Measurements from ENCODE around the gene CEP72. TPM values are rescaled to one million over a fixed set of nuclear protein-coding genes. Genes with fewer than 3 reads are reported as not detected.

CEP72 gene
- total RNA-seq, 5 donors from 2014 or later (not counting 1 experiment from before 2014, with no cell fraction given), result 13.9 to 25.8 (median 23.6) TPM

DNA sequence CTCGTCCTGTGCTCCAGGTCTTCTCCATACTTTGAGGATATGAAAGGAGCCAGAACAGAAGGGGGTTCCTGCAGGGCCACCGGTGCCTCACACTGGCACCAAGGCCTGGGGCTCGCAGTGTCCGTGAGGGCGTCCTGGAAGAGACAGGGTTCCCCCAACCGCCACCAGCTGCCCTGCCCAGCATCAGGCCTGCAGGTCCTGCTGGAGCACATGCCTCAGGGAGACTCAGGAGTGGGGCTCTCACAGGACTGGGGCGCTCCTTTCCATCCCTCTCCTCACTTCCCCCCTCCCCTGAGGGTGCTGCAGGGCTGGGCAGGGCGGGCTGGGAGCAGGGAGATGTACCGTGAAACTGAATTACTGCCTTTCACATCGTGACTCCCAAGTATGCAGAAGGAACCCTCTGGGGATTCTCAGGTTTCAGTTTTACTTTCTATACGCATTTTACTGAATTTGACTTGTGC is 31.7 kb downstream of the CEP72 start:
- Histone ChIP-seq H3K9me3 (no peaks in the 10 kb centered on the region), H3K27me3 (replicated peaks in 1 of 2; ENCODE audit: control insufficient read depth in 2 of 2, extremely low read depth in 1 of 2, insufficient read depth in 2 of 2, low read length in 1 of 2) (no peaks in the 10 kb centered on the region), H3K4me3 (ENCODE audit: control insufficient read depth in 1 of 2, extremely low read depth in 1 of 2, low read length in 1 of 2) (no peak overlapping the region), H3K4me1 (ENCODE audit: control insufficient read depth in 1 of 2, extremely low read depth in 1 of 2, insufficient read depth in 2 of 2, low read length in 2 of 2) (no peaks in the 10 kb centered on the region), H3K36me3 (ENCODE audit: control insufficient read depth in 2 of 2, extremely low read depth in 1 of 2, insufficient read depth in 1 of 2, low read length in 1 of 2) (peaks cover 10 to 29% of the 10 kb centered on the region in 2 donors), H3K27ac (ENCODE audit: low read length) (no peak overlapping the region)
- Mint-ChIP-seq H3K4me1 (no peaks in the 10 kb centered on the region), H3K27ac (no peak overlapping the region), H3K36me3 (peaks cover 27% of the 10 kb centered on the region), H3K27me3 (no peaks in the 10 kb centered on the region), H3K9me3 (no peaks in the 10 kb centered on the region), H3K4me3 (no peak overlapping the region)
- POLR2A ChIA-PET, result no interaction called here
- no peak for ATAC-seq (replicated peaks in 1 of 4)
- no peak for DNase-seq
- CTCF ChIA-PET, result no interaction called here
- 77% methylated on average over 8 of the region's 11 CpGs for WGBS (ENCODE audit: insufficient coverage)

DNA sequence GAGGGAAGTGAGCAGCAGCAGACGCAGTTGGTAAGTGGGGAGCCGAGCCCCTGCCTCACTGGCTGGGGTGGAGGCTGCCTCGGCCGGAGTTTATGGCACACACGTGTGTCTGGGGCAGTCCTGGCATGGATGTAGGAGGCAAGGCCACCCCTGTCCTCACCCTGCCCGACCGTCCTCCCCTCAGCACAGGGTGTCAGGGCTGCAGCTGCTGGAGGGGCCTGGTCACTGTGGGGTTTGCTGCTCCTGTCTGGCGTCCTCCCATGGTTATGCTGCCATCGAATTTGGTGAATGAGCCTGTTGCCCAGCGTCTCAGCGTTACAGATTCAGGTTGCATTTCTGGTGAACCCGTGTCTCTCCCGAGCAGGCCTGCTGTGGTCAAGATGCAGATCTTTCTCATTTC is 32.4 kb downstream of the CEP72 start:
- no peak overlapping the region for H3K27ac Mint-ChIP-seq
- H3K4me1 ChIP-seq (ENCODE audit: control insufficient read depth in 1 of 2, extremely low read depth in 1 of 2, insufficient read depth in 2 of 2, low read length in 2 of 2), result no peaks in the 10 kb centered on the region
- H3K36me3 Mint-ChIP-seq, result peaks cover 27% of the 10 kb centered on the region
- no peak for DNase-seq
- no peak overlapping the region for H3K4me3 ChIP-seq (ENCODE audit: control insufficient read depth in 1 of 2, extremely low read depth in 1 of 2, low read length in 1 of 2)
- H3K4me3 Mint-ChIP-seq, result no peak overlapping the region
- no peaks in the 10 kb centered on the region for H3K27me3 Mint-ChIP-seq
- POLR2A ChIA-PET, result no interaction called here
- no peaks in the 10 kb centered on the region for H3K27me3 ChIP-seq (replicated peaks in 1 of 2; ENCODE audit: control insufficient read depth in 2 of 2, extremely low read depth in 1 of 2, insufficient read depth in 2 of 2, low read length in 1 of 2)
- H3K9me3 Mint-ChIP-seq, result no peaks in the 10 kb centered on the region
- no peak for ATAC-seq (replicated peaks in 1 of 4)
- H3K9me3 ChIP-seq, result no peaks in the 10 kb centered on the region
- WGBS (ENCODE audit: insufficient coverage), result 97% methylated on average over 7 of the region's 13 CpGs
- CTCF ChIA-PET, result no interaction called here
- peaks cover 10 to 28% of the 10 kb centered on the region in 2 donors for H3K36me3 ChIP-seq (ENCODE audit: control insufficient read depth in 2 of 2, extremely low read depth in 1 of 2, insufficient read depth in 1 of 2, low read length in 1 of 2)
- H3K27ac ChIP-seq (ENCODE audit: low read length), result no peak overlapping the region
- H3K4me1 Mint-ChIP-seq, result no peaks in the 10 kb centered on the region

DNA sequence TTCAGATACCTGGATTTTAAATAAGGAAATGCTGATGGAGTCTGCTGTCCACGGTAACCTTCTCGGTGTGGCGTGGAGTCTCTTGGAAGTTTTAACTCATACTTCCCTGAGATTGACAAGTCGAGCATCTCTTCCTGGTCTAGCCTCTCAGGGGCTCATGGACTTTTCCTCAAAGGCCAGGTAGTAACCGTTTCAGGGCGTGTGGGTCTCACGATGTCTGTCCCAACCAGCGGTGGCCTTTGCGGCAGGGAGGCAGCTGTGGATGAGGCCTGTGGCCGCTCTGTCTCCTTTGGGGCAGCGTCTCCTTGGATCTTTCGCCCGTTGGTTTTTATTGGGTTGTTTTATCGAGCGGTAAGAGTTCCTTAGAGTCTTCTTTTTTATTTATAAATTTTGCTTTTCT is 32.8 kb downstream of the CEP72 start:
- Mint-ChIP-seq H3K27me3 (no peaks in the 10 kb centered on the region), H3K36me3 (peaks cover 25% of the 10 kb centered on the region), H3K4me3 (no peak overlapping the region), H3K4me1 (no peaks in the 10 kb centered on the region), H3K27ac (no peak overlapping the region), H3K9me3 (no peaks in the 10 kb centered on the region)
- WGBS (ENCODE audit: insufficient coverage), result 94% methylated on average over 4 of the region's 15 CpGs
- no peak overlapping the region for H3K4me3 ChIP-seq (ENCODE audit: control insufficient read depth in 1 of 2, extremely low read depth in 1 of 2, low read length in 1 of 2)
- ATAC-seq (replicated peaks in 1 of 4), result no peak
- H3K4me1 ChIP-seq (ENCODE audit: control insufficient read depth in 1 of 2, extremely low read depth in 1 of 2, insufficient read depth in 2 of 2, low read length in 2 of 2), result no peaks in the 10 kb centered on the region
- DNase-seq, result no peak
- no peaks in the 10 kb centered on the region for H3K27me3 ChIP-seq (replicated peaks in 1 of 2; ENCODE audit: control insufficient read depth in 2 of 2, extremely low read depth in 1 of 2, insufficient read depth in 2 of 2, low read length in 1 of 2)
- H3K9me3 ChIP-seq, result no peaks in the 10 kb centered on the region
- H3K27ac ChIP-seq (ENCODE audit: low read length), result no peak overlapping the region
- POLR2A ChIA-PET, result interaction anchor here in 1 of 2 donors (0.6 kb wide), 1 partner anchor 8 kb away, joined by 4 read pairs; no protein-coding TSS in a partner anchor
- CTCF ChIA-PET, result no interaction called here
- H3K36me3 ChIP-seq (ENCODE audit: control insufficient read depth in 2 of 2, extremely low read depth in 1 of 2, insufficient read depth in 1 of 2, low read length in 1 of 2), result peaks cover 7 to 26% of the 10 kb centered on the region in 2 donors

DNA sequence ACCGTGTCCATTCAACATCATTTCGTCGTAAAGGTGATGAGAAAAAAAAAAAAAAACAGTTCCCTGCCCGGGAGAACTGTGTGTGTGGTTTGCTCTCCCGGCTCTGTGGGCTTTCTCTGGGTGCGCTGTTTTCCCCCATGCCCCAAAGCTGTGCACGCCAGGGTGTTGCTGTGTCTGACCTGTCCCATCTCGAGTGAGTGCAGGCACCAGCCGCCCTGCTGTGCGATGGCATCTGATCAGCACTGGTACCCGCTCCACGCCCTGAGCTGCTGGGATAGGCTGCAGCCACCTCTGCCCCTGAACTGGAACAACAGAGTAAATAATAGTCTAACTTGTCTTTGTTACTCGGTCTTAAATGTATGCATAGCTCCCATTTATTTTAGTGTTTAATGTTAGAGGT is 33.3 kb downstream of the CEP72 start:
- DNase-seq, result no peak
- Histone ChIP-seq H3K4me1 (ENCODE audit: control insufficient read depth in 1 of 2, extremely low read depth in 1 of 2, insufficient read depth in 2 of 2, low read length in 2 of 2) (no peaks in the 10 kb centered on the region), H3K4me3 (ENCODE audit: control insufficient read depth in 1 of 2, extremely low read depth in 1 of 2, low read length in 1 of 2) (no peak overlapping the region), H3K9me3 (no peaks in the 10 kb centered on the region), H3K36me3 (ENCODE audit: control insufficient read depth in 2 of 2, extremely low read depth in 1 of 2, insufficient read depth in 1 of 2, low read length in 1 of 2) (peaks cover 7 to 25% of the 10 kb centered on the region in 2 donors), H3K27me3 (replicated peaks in 1 of 2; ENCODE audit: control insufficient read depth in 2 of 2, extremely low read depth in 1 of 2, insufficient read depth in 2 of 2, low read length in 1 of 2) (no peaks in the 10 kb centered on the region), H3K27ac (ENCODE audit: low read length) (no peak overlapping the region)
- 90% methylated on average over 7 of the region's 13 CpGs for WGBS (ENCODE audit: insufficient coverage)
- POLR2A ChIA-PET, result interaction anchor here in 1 of 2 donors (0.6 kb wide), 1 partner anchor 9 kb away, joined by 4 read pairs; no protein-coding TSS in a partner anchor
- CTCF ChIA-PET, result no interaction called here
- H3K4me1 Mint-ChIP-seq, result no peaks in the 10 kb centered on the region
- H3K9me3 Mint-ChIP-seq, result no peaks in the 10 kb centered on the region
- no peaks in the 10 kb centered on the region for H3K27me3 Mint-ChIP-seq
- peaks cover 21% of the 10 kb centered on the region for H3K36me3 Mint-ChIP-seq
- H3K4me3 Mint-ChIP-seq, result no peak overlapping the region
- no peak overlapping the region for H3K27ac Mint-ChIP-seq
- ATAC-seq (replicated peaks in 1 of 4), result no peak

DNA sequence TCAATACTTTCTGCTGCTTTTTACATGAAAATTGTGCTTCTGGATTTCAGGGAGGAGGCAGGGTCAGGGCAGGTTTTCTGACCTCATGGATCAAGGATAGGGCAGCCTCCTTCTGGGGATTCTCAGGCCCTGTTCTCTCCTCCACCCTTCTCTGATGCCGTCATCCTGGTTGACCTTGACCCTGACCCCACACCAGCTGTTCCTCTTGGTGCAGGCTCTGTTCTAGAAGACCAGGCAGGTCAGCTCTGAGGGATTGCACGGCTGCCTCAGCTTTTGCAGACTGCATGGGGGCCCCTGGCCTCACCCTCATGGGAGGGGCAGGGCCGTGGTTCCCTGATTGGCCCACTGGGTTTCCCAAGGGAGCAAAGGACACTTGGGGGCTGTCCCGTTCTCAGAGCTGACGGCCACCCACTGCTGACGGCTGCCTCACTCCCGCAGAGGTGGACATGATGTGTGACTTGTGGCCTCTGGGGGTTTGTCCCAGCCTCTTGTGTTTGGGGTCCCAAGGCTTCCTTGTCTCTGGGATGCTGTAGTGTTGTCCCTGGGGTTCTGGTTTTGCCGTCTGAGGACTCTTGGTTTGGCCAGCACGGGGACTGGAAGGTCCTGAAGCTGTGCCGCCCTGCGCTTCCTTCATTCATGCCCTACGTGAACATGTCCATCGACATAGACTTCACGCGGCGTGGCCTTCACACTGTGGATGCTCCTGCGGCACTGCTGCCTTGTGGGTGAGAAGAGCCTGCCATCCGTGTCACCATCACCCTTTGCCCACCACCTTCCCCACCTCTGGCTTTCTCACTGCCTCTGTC is 34.5 kb downstream of the CEP72 start:
- Mint-ChIP-seq H3K36me3 (peaks cover 16% of the 10 kb centered on the region), H3K4me3 (no peak overlapping the region), H3K9me3 (no peaks in the 10 kb centered on the region), H3K27ac (no peak overlapping the region), H3K4me1 (no peaks in the 10 kb centered on the region), H3K27me3 (no peaks in the 10 kb centered on the region)
- Histone ChIP-seq H3K9me3 (no peaks in the 10 kb centered on the region), H3K4me3 (ENCODE audit: control insufficient read depth in 1 of 2, extremely low read depth in 1 of 2, low read length in 1 of 2) (no peak overlapping the region), H3K27ac (ENCODE audit: low read length) (no peak overlapping the region), H3K36me3 (ENCODE audit: control insufficient read depth in 2 of 2, extremely low read depth in 1 of 2, insufficient read depth in 1 of 2, low read length in 1 of 2) (peaks cover 7 to 14% of the 10 kb centered on the region in 2 donors), H3K4me1 (ENCODE audit: control insufficient read depth in 1 of 2, extremely low read depth in 1 of 2, insufficient read depth in 2 of 2, low read length in 2 of 2) (no peaks in the 10 kb centered on the region), H3K27me3 (replicated peaks in 1 of 2; ENCODE audit: control insufficient read depth in 2 of 2, extremely low read depth in 1 of 2, insufficient read depth in 2 of 2, low read length in 1 of 2) (no peaks in the 10 kb centered on the region)
- DNase-seq, result no peak
- CTCF ChIA-PET, result interaction anchor here in 1 of 2 donors (0.6 kb wide), 1 partner anchor 480 kb away, joined by 3 read pairs; no protein-coding TSS in a partner anchor
- no peak for ATAC-seq (replicated peaks in 1 of 4)
- POLR2A ChIA-PET, result no interaction called here
- WGBS (ENCODE audit: insufficient coverage), result 97% methylated on average over 7 of the region's 18 CpGs

DNA sequence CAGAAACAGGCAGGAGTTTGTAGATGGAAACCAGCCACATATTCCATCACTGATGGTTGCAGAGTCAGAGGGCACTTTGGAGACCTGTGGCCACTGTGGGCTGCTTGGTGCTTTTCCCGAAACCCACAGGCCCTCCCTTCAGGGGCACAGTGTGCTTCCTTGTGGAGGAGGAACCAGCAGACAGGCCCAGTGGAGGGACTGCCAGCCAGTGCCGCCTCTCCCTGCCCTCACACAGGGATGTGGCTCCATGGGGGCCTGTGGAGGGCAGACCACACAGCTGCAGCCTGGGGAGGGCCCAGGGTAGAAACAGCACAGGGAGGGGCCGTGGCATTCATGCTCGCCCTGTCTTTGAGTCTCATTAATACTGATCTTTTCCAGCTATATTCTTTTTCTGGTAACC is 35.2 kb downstream of the CEP72 start:
- CTCF ChIA-PET, result interaction anchor here in 1 of 2 donors (0.6 kb wide), 1 partner anchor 479 kb away, joined by 3 read pairs; no protein-coding TSS in a partner anchor
- peaks cover 15% of the 10 kb centered on the region for H3K36me3 Mint-ChIP-seq

More for the DNA sequence above, 35.2 kb downstream of the CEP72 start:
- no CpG with 5 or more reads among the region's 4 CpGs for WGBS (ENCODE audit: insufficient coverage)
- H3K9me3 Mint-ChIP-seq, result no peaks in the 10 kb centered on the region
- no peaks in the 10 kb centered on the region for H3K9me3 ChIP-seq
- H3K4me3 Mint-ChIP-seq, result no peak overlapping the region
- H3K36me3 ChIP-seq (ENCODE audit: control insufficient read depth in 2 of 2, extremely low read depth in 1 of 2, insufficient read depth in 1 of 2, low read length in 1 of 2), result peaks cover 10 to 11% of the 10 kb centered on the region in 2 donors
- DNase-seq (no peak), ATAC-seq (replicated peaks in 1 of 4) (no peak)
- no peaks in the 10 kb centered on the region for H3K27me3 ChIP-seq (replicated peaks in 1 of 2; ENCODE audit: control insufficient read depth in 2 of 2, extremely low read depth in 1 of 2, insufficient read depth in 2 of 2, low read length in 1 of 2)
- H3K4me1 Mint-ChIP-seq, result no peaks in the 10 kb centered on the region
- H3K27ac ChIP-seq (ENCODE audit: low read length), result no peak overlapping the region
- POLR2A ChIA-PET, result no interaction called here
- H3K27me3 Mint-ChIP-seq, result no peaks in the 10 kb centered on the region
- no peak overlapping the region for H3K27ac Mint-ChIP-seq
- no peak overlapping the region for H3K4me3 ChIP-seq (ENCODE audit: control insufficient read depth in 1 of 2, extremely low read depth in 1 of 2, low read length in 1 of 2)
- H3K4me1 ChIP-seq (ENCODE audit: control insufficient read depth in 1 of 2, extremely low read depth in 1 of 2, insufficient read depth in 2 of 2, low read length in 2 of 2), result no peaks in the 10 kb centered on the region

Measured in T-cell (primary cell).